SIG-M5 (cell line): ENCODE measurements around the gene FLYWCH2.
A peak's percentile ranks its signal among the peaks of the same experiment; 100 is the strongest.

ENCODE experiments used
- DNase-seq: peaks from one replicate; lab custom pipeline; 2025; lab: John Stamatoyannopoulos, UW

FLYWCH2 gene, protein sequence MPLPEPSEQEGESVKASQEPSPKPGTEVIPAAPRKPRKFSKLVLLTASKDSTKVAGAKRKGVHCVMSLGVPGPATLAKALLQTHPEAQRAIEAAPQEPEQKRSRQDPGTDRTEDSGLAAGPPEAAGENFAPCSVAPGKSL

GRCh38 chr16:2882650-2883457 lies at the start of gene FLYWCH2:
Gene FLYWCH2 (plus strand): TSS chr16:2883215. CDS start chr16:2896450, 13,235 bp downstream.
- peak; percentile 77 for DNase-seq

- DNase-seq: no peak
Observed at GRCh38 chr16:2833776-2834175, 49.2 kb upstream of the FLYWCH2 start.

- DNase-seq: no peak
Observed at GRCh38 chr16:2834968-2835367, 48.0 kb upstream of the FLYWCH2 start.

DNA sequence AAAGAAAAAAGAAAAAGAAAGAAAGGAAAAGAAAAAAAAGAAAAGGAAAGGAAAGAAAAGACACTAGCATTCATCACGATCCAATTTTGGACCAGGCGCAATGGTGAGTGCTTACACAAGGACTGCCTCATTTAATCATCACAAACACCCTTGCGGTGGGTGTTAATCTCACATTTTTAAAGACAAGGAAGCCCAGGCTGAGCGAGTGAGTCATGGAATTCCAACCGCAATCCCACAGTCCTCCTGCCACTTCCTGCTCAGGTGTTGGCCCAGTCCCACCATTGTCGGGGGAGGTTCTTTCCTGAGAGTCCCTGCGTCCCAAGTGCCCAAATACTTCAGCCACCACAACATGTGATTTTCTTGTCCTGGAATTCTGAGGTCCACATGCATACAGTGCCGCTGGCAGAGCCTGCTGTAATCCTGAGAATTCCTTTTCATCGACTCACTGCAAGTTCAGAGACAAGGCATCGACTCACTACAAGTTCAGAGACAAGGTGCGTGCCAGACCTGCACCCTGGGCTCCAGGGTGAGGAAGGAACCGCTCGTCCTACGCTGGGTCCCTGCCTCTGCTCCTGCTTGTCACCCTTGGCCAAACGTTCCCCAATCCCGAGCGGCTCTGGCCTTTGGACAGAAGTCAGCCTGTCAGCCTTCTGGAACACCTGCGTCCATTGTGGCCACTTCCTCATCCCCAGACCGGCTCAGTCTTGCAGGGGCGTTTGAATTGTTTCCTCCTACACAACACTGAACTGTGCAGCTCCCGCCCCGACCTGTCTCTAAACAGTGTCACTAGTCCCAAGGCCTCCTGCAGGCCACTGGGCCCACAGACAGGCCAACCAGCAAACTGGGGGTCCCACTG lies 47.1 kb upstream of the FLYWCH2 start:
- DNase-seq: no peak

- DNase-seq: no peak
Observed at GRCh38 chr16:2836646-2837508, 46.1 kb upstream of the FLYWCH2 start.

DNA sequence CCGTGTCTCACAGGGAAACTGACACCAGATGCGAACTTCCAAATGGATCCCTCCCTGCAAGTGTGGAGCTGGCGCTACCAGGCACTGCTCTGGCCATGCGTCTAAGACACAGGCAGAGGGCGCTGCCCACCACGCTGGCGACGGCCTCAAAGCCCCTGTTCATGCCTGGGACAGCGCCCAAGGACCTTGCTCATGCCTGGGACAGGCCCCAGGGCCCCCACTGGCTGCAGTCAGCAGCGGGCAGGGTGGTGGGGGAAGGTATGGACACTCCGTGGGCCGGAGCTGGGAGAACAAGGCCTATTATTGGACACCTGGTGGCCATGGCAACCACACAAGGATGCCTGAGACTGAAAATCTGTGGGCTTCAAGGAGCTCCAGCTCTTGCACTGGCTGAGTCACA lies 44.1 kb upstream of the FLYWCH2 start:
- no peak for DNase-seq

DNA sequence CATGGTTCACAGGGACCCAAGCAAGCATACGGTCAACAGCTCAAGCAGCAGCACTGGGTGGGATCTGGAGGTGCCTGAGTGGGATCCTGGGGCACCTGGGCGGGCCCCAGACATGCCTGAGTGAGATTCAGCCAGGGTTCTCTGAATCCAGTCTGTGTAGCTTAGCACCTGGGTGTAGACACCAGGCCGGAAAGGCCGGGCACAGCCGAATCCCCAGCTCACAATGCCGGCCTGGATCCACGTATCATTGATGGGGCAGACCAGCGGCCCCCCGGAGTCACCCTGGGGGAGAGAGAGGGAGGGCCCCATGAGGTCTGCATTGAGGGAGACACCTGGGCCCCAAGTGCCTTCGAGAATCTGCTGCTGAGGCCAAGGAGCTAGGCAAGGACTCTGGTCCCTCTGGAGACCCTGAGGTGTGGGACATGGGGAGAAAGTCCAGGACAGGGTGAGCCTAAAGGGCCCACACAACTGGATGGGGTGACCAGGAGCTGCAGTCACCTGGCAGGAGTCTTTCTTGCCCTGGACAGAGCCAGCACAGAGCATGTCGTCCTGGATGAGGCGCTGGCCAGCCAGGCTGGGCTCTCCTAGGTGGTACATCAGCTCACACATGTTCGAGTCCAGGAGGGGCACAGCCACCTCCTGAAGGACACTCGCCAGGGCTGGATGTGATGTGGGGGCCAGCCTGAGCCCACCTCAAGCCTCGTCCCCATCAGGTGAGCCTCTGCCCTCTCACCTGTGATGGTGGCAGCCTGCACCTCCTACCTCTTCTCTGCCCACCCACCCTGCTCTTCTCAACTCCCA lies 43.2 kb upstream of the FLYWCH2 start:
- no peak for DNase-seq

GRCh38 chr16:2840914-2841313 lies 42.1 kb upstream of the FLYWCH2 start:
- no peak for DNase-seq

- no peak for DNase-seq
Observed at GRCh38 chr16:2841606-2842339, 41.2 kb upstream of the FLYWCH2 start.

DNA sequence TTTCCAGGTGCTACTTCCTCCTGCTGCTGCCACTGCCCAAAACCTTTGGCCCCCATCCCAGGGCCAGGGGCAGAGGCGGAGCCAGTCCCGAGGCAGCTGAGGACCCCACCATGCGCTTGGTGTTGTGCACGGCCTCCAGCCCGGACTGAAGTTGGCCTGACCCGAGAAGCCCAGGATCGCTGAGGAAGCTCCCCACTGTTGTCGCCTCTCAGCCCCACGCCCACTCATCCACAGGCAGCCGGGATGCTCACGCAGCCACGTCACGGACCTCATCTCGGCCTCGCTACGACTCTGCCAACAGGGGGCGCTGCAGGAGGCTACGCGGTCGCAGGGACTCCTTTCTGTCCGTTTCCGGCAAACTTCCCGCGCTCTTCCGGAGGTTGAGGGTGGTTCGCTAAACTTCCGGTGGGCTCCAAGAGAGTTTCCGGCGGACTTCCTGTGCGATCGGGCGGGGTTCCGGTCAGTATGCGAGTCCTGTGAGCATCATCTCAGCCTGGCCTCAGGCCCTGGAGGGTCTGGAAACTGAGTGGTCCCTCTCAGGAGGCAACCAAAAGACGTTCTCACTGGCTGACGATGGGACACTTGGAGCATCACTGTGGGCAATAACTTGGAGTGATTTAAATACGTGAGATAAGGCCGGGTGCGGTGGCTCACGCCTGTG lies 40.5 kb upstream of the FLYWCH2 start:
- no peak for DNase-seq

- no peak for DNase-seq
Observed at GRCh38 chr16:2843526-2843925, 39.5 kb upstream of the FLYWCH2 start.

- DNase-seq: no peak
Observed at GRCh38 chr16:2845116-2845515, 37.9 kb upstream of the FLYWCH2 start.

- DNase-seq: no peak
Observed at GRCh38 chr16:2846511-2847310, 36.3 kb upstream of the FLYWCH2 start.

DNA sequence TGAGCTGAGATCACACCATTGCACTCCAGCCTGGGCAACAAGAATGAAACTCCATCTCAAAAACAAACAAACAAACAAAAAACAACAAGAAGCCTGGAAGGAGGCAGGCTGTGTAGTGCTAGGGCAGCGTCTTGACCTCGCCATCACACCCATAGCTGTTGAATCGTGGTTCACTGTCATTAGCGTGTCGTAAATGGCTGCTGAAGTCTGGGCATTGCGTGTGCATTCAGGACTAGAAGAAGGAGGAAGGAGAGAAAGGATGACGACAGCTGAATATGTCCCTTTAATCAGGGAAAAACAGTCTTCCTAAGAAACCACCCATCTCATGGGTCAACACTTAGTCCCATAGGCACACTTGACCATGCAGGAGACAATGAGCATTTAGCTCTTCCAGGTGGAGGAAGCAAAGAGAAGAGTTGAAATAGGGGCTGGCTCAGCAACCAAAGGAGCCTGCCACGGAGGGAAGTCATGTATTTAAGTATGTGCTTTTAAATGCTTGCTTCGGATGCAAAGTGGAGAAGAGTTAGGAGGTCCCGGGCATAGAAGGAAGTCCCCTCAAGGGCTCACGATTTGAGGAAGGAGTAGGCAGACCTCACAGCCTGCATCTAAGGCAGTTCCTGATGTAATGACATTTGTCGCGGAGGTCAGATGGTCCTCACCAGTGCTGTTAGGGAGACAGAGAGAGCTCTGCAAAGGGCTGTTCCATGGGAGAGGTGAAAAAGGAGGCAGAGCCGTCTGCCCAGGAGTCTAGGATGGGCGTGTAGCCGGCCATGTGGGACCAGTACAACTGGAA lies 33.9 kb upstream of the FLYWCH2 start:
- DNase-seq: no peak

- DNase-seq: no peak
Observed at GRCh38 chr16:2852003-2852730, 30.8 kb upstream of the FLYWCH2 start.

DNA sequence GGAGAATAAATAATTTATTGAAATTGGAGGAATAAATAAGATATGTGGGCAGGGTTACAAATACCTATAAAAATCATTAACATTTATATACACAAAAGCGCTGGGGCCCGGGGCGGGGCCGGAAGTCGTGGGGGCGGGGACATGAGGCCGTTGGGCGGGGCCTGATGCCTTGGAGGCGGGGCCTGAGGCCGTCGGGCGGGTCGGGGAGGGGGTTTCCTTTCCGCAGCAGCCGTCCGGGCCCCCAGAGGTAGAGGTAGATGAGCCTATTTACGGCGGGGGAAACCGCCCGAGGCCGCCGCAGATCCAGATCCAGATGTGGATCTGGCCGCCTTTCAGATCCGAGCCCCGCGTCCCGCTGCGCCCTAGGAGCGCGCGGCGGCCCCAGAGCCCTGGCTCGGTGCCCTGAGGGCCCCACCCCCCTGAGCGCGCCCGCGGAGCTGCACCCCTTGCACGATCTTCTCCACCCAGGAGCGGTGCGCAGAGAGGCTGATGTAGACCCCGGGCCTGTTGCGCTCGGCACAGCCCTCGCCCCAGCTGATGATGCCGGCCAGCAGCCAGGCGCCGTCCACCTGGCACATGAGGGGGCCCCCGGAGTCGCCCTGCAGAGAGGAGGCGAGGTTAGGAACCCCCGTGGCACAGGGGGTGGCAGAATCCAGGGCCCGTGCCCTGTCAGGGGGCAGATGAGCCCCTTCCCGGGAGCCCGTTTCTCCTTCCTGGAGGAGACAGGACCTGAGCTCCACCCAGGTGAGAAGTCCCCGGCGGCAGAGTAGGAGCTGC lies 30.1 kb upstream of the FLYWCH2 start:
- DNase-seq: no peak
